Measurements from ENCODE around the gene BBS10.
"Not testable (repeated sequence)": the region's sequence is repeated elsewhere in the genome, so short reads cannot be mapped to it uniquely, and the experiment has no call there.

The BBS10 gene

GRCh38 chr12:76348079-76348901 lies at the start of gene BBS10:
Gene BBS10, minus strand, starts transcription at chr12:76348415. Its CDS starts 57 bp downstream, at chr12:76348358.
- in situ Hi-C loops (cut with MboI; ENCODE audit: low sequenced_read_pairs) = loop anchor here (10.0 to 25.0 kb wide), 2 partner anchors 303 to 811 kb away; no protein-coding TSS in a partner anchor

GRCh38 chr12:76391461-76391860 lies 43.2 kb upstream of the BBS10 start:
- in situ Hi-C loops (cut with MboI; ENCODE audit: low sequenced_read_pairs) = no loop called here

- in situ Hi-C loops (cut with MboI; ENCODE audit: low sequenced_read_pairs) = no loop called here
These were observed 39.4 kb upstream of the BBS10 start for GRCh38 chr12:76387614-76388013.

- in situ Hi-C loops (cut with MboI; ENCODE audit: low sequenced_read_pairs) = no loop called here
These were observed 36.3 kb upstream of the BBS10 start for GRCh38 chr12:76384560-76384959.

GRCh38 chr12:76383988-76384387 lies 35.8 kb upstream of the BBS10 start:
- in situ Hi-C loops (cut with MboI; ENCODE audit: low sequenced_read_pairs) = no loop called here

GRCh38 chr12:76379261-76379660 lies 31.0 kb upstream of the BBS10 start:
- in situ Hi-C loops (cut with MboI; ENCODE audit: low sequenced_read_pairs) = no loop called here

- in situ Hi-C loops (cut with MboI; ENCODE audit: low sequenced_read_pairs) = not testable (repeated sequence)
These were observed 28.7 kb upstream of the BBS10 start for GRCh38 chr12:76376876-76377275.

- in situ Hi-C loops (cut with MboI; ENCODE audit: low sequenced_read_pairs) = no loop called here
These were observed 27.7 kb upstream of the BBS10 start for GRCh38 chr12:76375939-76376338.

GRCh38 chr12:76375470-76375869 lies 27.3 kb upstream of the BBS10 start:
- in situ Hi-C loops (cut with MboI; ENCODE audit: low sequenced_read_pairs) = no loop called here

- in situ Hi-C loops (cut with MboI; ENCODE audit: low sequenced_read_pairs) = no loop called here
These were observed 26.3 kb upstream of the BBS10 start for GRCh38 chr12:76374386-76375020.

- in situ Hi-C loops (cut with MboI; ENCODE audit: low sequenced_read_pairs) = no loop called here
These were observed 20.0 kb upstream of the BBS10 start for GRCh38 chr12:76368230-76368629.

- in situ Hi-C loops (cut with MboI; ENCODE audit: low sequenced_read_pairs) = no loop called here
These were observed 17.9 kb upstream of the BBS10 start for GRCh38 chr12:76366163-76366562.

- in situ Hi-C loops (cut with MboI; ENCODE audit: low sequenced_read_pairs) = not testable (repeated sequence)
These were observed 15.9 kb upstream of the BBS10 start for GRCh38 chr12:76364131-76364530.

GRCh38 chr12:76360316-76360715 lies 12.1 kb upstream of the BBS10 start:
- in situ Hi-C loops (cut with MboI; ENCODE audit: low sequenced_read_pairs) = no loop called here

GRCh38 chr12:76356071-76356470 lies 7.9 kb upstream of the BBS10 start:
- in situ Hi-C loops (cut with MboI; ENCODE audit: low sequenced_read_pairs) = no loop called here

- in situ Hi-C loops (cut with MboI; ENCODE audit: low sequenced_read_pairs) = loop anchor here (10.0 to 25.0 kb wide), 2 partner anchors 302 to 810 kb away; no protein-coding TSS in a partner anchor
These were observed 1.3 kb downstream of the BBS10 start for GRCh38 chr12:76346798-76347420.

- in situ Hi-C loops (cut with MboI; ENCODE audit: low sequenced_read_pairs) = loop anchor here (10.0 to 25.0 kb wide), 2 partner anchors 301 to 809 kb away; no protein-coding TSS in a partner anchor
These were observed 2.0 kb downstream of the BBS10 start for GRCh38 chr12:76346236-76346635.

GRCh38 chr12:76345569-76345968 lies 2.6 kb downstream of the BBS10 start:
- in situ Hi-C loops (cut with MboI; ENCODE audit: low sequenced_read_pairs) = loop anchor here (10.0 to 25.0 kb wide), 2 partner anchors 301 to 808 kb away; no protein-coding TSS in a partner anchor

- in situ Hi-C loops (cut with MboI; ENCODE audit: low sequenced_read_pairs) = loop anchor here (10.0 to 25.0 kb wide), 2 partner anchors 297 to 804 kb away; no protein-coding TSS in a partner anchor
These were observed 6.7 kb downstream of the BBS10 start for GRCh38 chr12:76341436-76342030.

GRCh38 chr12:76340680-76341435 lies 7.4 kb downstream of the BBS10 start:
- in situ Hi-C loops (cut with MboI; ENCODE audit: low sequenced_read_pairs) = loop anchor here (10.0 to 25.0 kb wide), 2 partner anchors 296 to 804 kb away; no protein-coding TSS in a partner anchor
